ENCODE data around the gene PHF21A.
"Not testable (repeated sequence)": the region's sequence is repeated elsewhere in the genome, so short reads cannot be mapped to it uniquely, and the experiment has no call there.

The PHF21A gene

GRCh38 chr11:45904309-45904915 is 216.8 kb downstream of the PHF21A start:
- no peak for DNase-seq (ENCODE audit: low read depth in 2 of 2)

DNA sequence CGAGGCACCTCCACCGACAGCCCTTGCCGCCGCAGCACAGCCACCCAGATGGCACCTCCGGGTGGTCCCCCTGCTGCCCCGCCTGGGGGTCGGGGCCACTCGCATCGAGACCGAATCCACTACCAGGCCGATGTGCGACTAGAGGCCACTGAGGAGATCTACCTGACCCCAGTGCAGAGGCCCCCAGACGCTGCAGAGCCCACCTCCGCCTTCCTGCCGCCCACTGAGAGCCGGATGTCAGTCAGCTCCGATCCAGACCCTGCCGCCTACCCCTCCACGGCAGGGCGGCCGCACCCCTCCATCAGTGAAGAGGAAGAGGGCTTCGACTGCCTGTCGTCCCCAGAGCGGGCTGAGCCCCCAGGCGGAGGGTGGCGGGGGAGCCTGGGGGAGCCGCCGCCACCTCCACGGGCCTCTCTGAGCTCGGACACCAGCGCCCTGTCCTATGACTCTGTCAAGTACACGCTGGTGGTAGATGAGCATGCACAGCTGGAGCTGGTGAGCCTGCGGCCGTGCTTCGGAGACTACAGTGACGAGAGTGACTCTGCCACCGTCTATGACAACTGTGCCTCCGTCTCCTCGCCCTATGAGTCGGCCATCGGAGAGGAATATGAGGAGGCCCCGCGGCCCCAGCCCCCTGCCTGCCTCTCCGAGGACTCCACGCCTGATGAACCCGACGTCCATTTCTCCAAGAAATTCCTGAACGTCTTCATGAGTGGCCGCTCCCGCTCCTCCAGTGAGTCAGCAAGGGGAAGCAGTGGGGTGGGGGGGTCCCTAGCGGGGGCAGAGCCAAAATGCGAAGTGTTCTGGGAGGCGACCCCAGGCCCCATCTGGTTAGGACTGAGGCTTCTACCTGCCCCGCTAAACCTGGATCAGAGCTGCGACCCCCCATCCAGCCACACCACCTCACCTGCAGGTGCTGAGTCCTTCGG is 218.5 kb downstream of the PHF21A start:
- no peak for DNase-seq (ENCODE audit: low read depth in 2 of 2)

DNA sequence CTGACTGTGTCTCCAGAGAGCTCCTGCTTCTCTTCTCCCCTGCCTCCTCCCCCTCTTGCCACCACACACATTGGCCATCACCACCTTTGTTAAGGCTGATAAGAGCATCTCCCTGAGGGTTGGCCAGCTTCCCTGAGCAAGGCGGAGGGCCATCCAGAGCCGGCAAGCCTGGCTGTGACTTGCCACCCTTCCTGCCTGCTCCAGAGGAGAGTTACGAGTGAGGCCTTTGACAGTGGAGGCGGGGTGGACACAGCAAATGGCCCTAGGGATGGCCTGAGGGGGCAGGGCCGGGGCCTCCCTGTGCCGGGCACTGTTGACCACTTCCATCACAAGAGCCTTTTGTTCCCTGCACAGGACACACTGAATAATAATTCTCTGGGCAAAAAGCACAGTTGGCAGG is 219.6 kb downstream of the PHF21A start:
- no peak for DNase-seq (ENCODE audit: low read depth in 2 of 2)

DNA sequence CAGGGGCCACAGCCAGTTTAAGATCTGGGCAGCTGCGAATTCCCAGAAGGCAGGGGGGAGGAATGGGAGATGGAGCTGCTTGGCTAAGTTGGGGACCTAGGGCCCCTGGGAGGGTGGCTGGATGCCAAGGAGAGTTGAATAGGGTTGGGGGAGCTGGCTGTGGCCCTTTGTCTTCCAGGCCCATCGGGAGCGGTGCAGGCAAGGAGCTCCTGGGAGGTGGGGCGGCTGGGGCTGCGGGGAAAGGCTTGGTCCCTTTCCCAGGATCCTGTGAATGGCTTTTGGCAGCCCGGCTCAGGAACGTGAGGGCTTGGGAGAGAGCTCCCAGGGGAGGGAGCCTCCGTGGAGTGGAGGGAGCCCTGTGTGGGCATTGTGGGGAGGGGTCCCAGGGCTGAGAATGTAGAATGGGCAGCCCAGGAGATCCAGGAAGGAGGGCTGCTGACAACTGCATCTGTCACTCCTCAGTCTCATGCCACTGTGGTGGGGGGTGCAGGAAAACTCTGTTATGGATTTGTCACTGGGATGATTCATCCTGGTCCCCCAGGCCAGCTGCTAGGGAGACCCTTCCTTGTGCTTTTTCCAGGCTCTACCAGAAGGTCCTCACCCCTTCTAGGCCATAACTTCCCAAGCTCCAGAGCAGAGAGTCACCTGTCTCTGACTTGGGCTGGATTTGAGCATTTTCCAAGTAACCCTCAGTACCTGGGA is 220.2 kb downstream of the PHF21A start:
- DNase-seq (ENCODE audit: low read depth in 2 of 2), result no peak

DNA sequence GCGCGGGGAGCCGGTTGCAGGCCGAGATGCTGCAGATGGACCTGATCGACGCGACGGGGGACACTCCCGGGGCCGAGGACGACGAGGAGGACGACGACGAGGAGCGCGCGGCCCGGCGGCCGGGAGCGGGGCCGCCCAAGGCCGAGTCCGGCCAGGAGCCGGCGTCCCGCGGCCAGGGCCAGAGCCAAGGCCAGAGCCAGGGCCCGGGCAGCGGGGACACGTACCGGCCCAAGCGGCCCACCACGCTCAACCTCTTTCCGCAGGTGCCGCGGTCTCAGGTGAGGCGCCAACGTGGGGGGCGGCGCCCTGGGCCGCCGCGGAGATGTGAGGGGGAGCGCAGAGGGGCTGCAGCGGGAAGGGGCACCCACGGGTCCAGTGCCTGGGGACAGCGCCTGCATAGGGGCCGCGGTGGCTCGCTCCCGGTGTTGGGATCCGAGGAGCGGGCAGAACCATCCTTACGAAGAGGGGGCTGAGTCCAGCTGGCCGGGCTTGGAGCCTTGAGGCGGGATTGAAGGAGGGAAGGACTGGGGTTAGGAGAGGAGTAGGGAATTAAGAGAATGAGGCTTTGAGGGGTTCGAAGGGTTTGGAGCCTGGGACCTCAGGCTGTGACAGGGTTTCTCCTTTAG is 221.0 kb downstream of the PHF21A start:
- DNase-seq (ENCODE audit: low read depth in 2 of 2), result not testable (repeated sequence)

DNA sequence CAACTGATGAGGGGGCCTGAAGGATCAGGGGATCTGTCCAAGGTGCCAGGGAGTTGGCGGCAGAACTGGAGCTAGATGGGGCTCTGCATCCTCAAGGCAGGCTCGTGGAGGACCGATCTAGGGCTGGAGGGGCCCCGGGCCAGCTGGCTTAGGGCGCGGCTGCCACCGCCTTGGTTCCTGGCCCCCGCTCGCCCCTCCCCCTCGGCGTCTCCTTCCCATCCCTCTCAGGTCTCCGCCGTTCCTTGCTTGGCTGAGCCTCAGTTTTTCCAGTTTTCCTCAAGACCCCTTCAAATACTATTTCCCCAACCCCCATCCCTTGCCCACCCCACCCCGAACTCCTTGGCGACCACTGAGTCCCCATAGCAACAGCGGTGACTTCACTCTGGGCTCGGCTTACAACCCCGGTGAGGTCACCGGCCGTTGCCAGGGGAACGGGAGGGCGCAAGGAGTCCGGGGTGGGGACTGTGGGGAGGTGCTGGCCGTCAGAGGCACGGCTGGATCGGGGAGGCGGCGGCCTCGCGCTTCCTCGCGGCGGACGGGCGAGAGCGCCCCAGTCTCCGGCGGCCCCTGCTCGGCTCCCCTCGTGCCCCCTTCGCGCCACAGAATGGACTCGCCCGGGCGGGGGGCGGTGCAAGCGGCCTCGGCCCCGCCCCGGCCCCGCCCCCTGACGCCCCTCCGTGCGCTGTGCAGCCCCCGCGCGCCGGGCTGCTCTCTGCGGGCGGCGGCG is 221.6 kb downstream of the PHF21A start:
- peak; percentile 32 to 43 for DNase-seq (ENCODE audit: low read depth in 2 of 2)

DNA sequence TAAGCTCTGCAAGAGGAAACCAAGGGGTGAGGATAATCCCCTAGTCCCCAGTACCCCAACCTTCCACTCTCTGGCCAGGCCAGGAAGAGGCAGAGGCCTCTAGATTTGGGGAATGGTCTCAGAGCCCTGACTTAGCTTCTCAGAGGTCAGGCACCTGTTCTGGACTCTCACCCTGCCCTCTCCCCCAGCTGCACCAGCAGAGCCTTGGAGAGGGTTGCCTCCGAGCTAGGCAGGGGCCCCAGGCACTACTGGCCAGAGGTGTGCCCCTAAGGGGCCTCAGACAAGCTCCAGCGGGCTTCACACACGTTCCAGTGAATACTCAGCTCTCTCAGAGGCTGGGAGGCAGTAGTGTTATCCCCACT is 222.2 kb downstream of the PHF21A start:
- DNase-seq (ENCODE audit: low read depth in 2 of 2), result no peak

DNA sequence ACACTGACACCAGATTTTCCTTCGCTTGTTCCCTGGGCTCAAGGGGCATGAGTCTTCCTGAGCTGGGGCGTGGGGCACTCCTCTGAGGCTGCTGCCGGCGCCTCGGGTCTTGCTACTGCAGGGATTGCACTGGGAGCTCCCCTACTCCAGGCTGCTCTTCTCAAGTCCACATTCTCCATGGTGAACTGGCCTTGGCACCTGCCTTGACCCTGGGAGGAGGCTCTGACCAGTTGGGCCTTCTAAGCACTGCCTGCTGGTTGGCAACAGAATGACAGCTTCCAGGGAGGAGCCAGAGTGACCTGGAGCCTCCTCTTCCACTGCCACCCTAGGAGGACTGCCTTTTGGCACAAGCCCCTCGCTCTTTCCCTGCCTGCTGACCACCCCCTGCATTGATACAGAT is 223.7 kb downstream of the PHF21A start:
- no peak for DNase-seq (ENCODE audit: low read depth in 2 of 2)

DNA sequence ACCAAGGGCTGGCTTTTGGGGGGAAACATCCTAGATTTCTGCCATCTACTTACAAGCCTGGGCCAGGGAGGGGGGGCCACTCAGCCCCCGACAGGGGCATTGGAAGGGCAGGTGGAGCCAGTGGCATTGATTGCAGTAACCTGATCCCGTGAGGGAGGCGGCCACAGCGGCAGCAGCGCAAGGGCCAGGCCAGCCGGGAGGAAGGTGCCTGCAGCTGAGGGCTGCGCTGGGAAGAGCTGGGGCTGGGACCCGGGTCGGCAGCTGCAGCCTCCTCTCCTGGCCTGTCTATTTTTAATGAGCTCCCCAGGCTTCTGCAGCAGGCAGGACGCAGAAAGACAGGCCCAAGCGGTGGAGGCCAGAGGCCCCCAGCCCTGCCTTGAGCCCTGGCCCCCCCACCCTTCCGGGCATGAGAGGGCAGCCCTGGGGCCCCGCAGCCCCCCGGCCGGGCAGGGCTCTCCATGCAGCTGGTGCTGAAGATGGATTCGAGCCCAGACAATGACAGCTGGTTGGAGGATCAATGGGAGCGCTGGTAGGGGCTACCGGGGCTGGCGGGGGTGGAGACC is 224.8 kb downstream of the PHF21A start:
- no peak for DNase-seq (ENCODE audit: low read depth in 2 of 2)

GRCh38 chr11:45895553-45896259 is 225.5 kb downstream of the PHF21A start:
- no peak for DNase-seq (ENCODE audit: low read depth in 2 of 2)

- DNase-seq (ENCODE audit: low read depth in 2 of 2), result no peak
These were observed 226.6 kb downstream of the PHF21A start for GRCh38 chr11:45894555-45895247.

- no peak for DNase-seq (ENCODE audit: low read depth in 2 of 2)
These were observed 228.4 kb downstream of the PHF21A start for GRCh38 chr11:45892856-45893255.

DNA sequence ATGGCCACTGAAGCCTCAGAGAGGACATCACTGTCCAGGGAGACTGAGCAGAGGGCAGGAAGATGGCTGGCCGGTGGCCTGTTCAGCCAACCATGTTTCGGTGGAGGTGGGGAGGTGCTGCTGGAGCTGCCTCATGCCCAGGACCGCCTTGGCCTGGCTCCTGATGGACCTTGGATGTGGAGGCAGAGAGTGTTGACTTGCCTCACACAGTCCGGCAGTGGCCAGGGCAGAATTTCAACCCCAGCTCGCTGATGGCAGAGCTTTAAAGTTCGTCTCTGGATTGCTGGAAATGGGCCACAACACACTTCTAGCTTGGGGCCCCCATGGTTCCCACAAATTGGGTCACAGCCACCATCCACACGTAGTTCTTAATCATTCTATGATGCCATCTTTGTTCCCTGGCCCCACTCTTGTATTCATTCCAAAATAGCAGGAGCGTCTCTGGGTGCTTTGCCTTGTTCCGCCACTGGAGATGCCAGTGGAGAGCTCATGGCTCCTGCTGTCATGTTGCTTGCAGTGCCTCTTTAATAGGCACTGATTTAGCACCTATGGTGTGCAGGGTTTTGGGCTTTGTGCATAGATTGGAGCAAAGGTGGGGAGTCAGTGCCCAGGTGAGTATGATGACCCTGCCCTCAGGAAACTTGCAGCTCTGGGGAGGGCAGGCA is 230.2 kb downstream of the PHF21A start:
- DNase-seq (ENCODE audit: low read depth in 2 of 2), result no peak

DNA sequence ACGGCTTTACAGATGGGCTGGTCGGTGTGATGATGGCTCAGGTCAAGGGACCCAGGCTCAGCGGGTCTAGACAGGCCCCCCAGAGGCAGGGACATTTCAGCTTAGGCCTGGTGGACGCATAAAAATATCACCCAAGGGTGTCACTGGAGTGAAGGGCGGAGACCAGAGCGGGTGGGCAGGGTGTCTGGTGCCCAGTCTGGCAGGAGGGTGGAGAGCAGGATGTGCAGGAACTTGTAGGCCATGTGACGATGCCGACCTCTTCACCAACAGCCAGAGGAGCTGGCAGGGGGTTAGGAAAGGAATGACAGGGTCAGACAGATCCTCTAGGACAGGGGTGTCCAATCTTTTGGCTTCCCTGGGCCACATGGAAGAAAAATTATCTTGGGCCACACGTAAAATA is 231.3 kb downstream of the PHF21A start:
- DNase-seq (ENCODE audit: low read depth in 2 of 2), result no peak

DNA sequence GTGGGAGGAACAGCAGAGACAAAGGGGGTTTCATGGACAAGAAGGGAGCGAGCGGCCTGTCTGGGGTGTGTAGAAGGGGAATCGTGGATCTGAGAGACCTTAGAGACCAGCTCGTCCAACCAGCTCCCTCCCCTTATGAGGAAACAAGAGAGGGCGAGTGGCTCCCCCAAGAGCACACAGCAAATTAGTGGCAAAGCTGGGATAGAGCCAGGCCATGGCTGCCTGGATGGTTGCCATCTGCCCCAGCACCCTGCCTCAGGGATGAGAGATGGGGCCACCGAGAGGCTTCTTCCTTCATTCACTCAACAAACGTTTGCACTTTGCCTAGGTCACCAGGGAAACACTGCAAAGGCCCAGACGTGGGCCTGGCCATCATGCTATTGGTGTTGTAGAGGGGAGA is 231.7 kb downstream of the PHF21A start:
- no peak for DNase-seq (ENCODE audit: low read depth in 2 of 2)

GRCh38 chr11:45887587-45887986 is 233.7 kb downstream of the PHF21A start:
- DNase-seq (ENCODE audit: low read depth in 2 of 2), result no peak

GRCh38 chr11:45886816-45887520 is 234.3 kb downstream of the PHF21A start:
- no peak for DNase-seq (ENCODE audit: low read depth in 2 of 2)

- no peak for DNase-seq (ENCODE audit: low read depth in 2 of 2)
These were observed 235.1 kb downstream of the PHF21A start for GRCh38 chr11:45885921-45886721.

All from stimulated activated CD4-positive, alpha-beta T cell treated with anti-CD3 and anti-CD28 coated beads, Interleukin-1b, Interleukin-23, amount 100 ng/mL, for 4 hours (primary cell).